ENCODE data around the gene BRICD5. TPM values are rescaled to one million over a fixed set of nuclear protein-coding genes. Genes with fewer than 3 reads are reported as not detected.

Gene BRICD5
- total and polyA plus RNA-seq, 2 of the 13 experiments (the other 11 are each of a cell fraction or from before 2014, with no cell fraction given): 1.6 to 5.8 TPM

DNA sequence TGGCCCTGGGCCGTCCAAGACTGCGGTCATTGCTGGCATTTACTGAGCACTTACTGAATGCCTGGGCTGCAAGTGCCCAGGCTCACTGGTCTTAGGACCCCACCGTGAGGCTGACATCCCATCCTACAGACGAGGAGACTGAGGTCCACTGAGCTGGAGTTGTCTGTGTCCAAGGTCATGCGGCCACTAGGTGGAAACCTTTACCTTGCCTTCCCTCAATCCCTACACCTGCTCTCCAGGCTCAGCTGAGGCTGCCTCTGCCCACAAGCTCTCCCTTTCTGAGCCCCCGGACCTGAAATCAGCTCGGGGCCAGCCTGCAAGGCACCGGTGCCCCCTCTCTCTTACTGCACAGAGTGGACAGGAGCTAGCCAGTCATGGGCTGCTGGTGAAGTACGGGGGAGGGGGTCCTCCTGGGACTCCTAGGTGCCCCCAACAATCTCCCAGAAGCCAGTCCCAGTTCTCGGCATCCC lies 15.8 kb downstream of the BRICD5 start (continued):
- TF ChIP-seq, protein P1, sequence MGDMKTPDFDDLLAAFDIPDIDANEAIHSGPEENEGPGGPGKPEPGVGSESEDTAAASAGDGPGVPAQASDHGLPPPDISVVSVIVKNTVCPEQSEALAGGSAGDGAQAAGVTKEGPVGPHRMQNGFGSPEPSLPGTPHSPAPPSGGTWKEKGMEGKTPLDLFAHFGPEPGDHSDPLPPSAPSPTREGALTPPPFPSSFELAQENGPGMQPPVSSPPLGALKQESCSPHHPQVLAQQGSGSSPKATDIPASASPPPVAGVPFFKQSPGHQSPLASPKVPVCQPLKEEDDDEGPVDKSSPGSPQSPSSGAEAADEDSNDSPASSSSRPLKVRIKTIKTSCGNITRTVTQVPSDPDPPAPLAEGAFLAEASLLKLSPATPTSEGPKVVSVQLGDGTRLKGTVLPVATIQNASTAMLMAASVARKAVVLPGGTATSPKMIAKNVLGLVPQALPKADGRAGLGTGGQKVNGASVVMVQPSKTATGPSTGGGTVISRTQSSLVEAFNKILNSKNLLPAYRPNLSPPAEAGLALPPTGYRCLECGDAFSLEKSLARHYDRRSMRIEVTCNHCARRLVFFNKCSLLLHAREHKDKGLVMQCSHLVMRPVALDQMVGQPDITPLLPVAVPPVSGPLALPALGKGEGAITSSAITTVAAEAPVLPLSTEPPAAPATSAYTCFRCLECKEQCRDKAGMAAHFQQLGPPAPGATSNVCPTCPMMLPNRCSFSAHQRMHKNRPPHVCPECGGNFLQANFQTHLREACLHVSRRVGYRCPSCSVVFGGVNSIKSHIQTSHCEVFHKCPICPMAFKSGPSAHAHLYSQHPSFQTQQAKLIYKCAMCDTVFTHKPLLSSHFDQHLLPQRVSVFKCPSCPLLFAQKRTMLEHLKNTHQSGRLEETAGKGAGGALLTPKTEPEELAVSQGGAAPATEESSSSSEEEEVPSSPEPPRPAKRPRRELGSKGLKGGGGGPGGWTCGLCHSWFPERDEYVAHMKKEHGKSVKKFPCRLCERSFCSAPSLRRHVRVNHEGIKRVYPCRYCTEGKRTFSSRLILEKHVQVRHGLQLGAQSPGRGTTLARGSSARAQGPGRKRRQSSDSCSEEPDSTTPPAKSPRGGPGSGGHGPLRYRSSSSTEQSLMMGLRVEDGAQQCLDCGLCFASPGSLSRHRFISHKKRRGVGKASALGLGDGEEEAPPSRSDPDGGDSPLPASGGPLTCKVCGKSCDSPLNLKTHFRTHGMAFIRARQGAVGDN (CRISPR knock-in tag; IDR thresholded peaks at IDR 0.05): no peak
- TF ChIP-seq ZNF629 (CRISPR knock-in tag; conservative IDR thresholded peaks at IDR 0.05) (peak; percentile 100), ARNT (IDR thresholded peaks at IDR 0.05) (no peak), FOXK1 (CRISPR knock-in tag; IDR thresholded peaks at IDR 0.05; ENCODE audit: borderline replicate concordance, low read depth) (no peak), ZNF549 (CRISPR knock-in tag; IDR thresholded peaks at IDR 0.05) (no peak), FOXO1 (CRISPR knock-in tag; IDR thresholded peaks at IDR 0.05) (no peak), ISX (CRISPR knock-in tag; conservative IDR thresholded peaks at IDR 0.05) (no peak), ZNF784 (CRISPR knock-in tag; IDR thresholded peaks at IDR 0.05; ENCODE audit: borderline replicate concordance) (no peak), ZNF160 (CRISPR knock-in tag; IDR thresholded peaks at IDR 0.05) (no peak), TBX2 (CRISPR knock-in tag; IDR thresholded peaks at IDR 0.05; ENCODE audit: borderline replicate concordance) (peak; percentile 21; the same call in 1 of the 2 replicates), U2AF2 (IDR thresholded peaks at IDR 0.05; ENCODE audit: low read depth, low read length) (no peak), ZNF569 (CRISPR knock-in tag; IDR thresholded peaks at IDR 0.05; ENCODE audit: borderline replicate concordance) (no peak), NR2F1 (CRISPR knock-in tag; IDR thresholded peaks at IDR 0.05) (no peak), ZFP36L1 (CRISPR knock-in tag; IDR thresholded peaks at IDR 0.05) (no peak), POLR2AphosphoS2 (IDR thresholded peaks at IDR 0.05; ENCODE audit: low read depth, low read length) (no peak), SKI (IDR thresholded peaks at IDR 0.05; ENCODE audit: partially characterized antibody) (no peak), TP53 (CRISPR knock-in tag; conservative IDR thresholded peaks at IDR 0.05) (no peak), ZNF841 (CRISPR knock-in tag; IDR thresholded peaks at IDR 0.05; ENCODE audit: borderline replicate concordance) (no peak), TEAD3 (CRISPR knock-in tag; optimal IDR thresholded peaks at IDR 0.05; ENCODE audit: borderline replicate concordance) (no peak), ZMYM3 (CRISPR knock-in tag; IDR thresholded peaks at IDR 0.05) (peak; percentile 100), ZNF607 (CRISPR knock-in tag; IDR thresholded peaks at IDR 0.05; ENCODE audit: borderline replicate concordance) (no peak)
- TF ChIP-seq, protein P2, sequence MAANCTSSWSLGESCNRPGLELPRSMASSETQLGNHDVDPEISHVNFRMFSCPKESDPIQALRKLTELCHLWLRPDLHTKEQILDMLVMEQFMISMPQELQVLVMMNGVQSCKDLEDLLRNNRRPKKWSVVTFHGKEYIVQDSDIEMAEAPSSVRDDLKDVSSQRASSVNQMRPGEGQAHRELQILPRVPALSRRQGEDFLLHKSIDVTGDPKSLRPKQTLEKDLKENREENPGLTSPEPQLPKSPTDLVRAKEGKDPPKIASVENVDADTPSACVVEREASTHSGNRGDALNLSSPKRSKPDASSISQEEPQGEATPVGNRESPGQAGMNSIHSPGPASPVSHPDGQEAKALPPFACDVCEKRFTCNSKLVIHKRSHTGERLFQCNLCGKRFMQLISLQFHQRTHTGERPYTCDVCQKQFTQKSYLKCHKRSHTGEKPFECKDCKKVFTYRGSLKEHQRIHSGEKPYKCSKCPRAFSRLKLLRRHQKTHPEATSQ (CRISPR knock-in tag; IDR thresholded peaks at IDR 0.05; ENCODE audit: borderline replicate concordance): no peak
- TF ChIP-seq, protein P3, sequence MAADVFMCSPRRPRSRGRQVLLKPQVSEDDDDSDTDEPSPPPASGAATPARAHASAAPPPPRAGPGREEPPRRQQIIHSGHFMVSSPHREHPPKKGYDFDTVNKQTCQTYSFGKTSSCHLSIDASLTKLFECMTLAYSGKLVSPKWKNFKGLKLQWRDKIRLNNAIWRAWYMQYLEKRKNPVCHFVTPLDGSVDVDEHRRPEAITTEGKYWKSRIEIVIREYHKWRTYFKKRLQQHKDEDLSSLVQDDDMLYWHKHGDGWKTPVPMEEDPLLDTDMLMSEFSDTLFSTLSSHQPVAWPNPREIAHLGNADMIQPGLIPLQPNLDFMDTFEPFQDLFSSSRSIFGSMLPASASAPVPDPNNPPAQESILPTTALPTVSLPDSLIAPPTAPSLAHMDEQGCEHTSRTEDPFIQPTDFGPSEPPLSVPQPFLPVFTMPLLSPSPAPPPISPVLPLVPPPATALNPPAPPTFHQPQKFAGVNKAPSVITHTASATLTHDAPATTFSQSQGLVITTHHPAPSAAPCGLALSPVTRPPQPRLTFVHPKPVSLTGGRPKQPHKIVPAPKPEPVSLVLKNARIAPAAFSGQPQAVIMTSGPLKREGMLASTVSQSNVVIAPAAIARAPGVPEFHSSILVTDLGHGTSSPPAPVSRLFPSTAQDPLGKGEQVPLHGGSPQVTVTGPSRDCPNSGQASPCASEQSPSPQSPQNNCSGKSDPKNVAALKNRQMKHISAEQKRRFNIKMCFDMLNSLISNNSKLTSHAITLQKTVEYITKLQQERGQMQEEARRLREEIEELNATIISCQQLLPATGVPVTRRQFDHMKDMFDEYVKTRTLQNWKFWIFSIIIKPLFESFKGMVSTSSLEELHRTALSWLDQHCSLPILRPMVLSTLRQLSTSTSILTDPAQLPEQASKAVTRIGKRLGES (CRISPR knock-in tag; IDR thresholded peaks at IDR 0.05; ENCODE audit: borderline replicate concordance): no peak
